ENCODE data around the gene CELSR3.

Gene CELSR3

DNA sequence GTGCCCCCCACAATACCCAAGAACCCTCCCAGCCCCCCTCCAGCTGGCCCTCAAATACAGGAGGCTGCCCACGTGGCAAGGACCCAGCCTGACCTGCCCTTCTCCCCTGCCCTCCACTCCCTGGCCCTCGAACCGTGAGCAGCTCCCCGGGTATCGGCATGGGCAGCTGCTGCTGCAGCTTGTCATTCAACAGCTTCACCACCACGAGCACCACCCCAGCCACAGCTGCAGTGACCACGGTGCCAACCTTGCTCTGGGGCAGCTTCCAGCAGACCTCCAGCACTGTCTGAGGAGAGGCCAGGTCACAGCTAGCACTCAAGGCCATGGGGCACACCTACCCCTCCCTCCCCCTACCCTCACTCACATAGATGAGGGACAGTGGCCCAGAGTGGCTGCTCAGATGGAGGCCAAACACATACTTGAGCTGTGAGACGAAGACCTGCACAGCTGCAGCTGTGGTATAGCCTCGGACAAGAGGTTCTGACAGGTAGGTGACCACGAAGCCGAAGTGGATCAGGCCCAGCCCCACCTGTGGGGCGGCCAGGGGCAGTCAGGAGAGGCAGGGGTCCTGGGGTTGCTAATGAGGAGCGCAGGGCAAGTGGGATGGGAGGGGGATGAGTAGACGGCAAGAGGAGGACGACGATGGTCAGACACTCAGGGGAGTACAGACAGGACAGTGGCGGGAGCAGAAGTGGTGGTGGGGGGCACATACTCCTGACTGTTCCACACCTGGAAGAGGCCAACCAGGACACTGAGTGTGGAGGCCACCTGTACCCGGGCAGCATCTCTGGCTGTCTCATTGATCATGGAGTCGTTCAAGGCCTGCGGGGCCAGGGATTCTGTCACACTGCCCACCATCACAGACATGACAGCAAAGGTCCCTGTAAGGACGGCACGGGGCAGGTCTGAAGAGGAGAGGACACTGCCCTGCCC is 30.9 kb downstream of the CELSR3 start:
- DNase-seq, result no peak

GRCh38 chr3:48630833-48631232 is 31.9 kb downstream of the CELSR3 start:
- no peak for DNase-seq

DNA sequence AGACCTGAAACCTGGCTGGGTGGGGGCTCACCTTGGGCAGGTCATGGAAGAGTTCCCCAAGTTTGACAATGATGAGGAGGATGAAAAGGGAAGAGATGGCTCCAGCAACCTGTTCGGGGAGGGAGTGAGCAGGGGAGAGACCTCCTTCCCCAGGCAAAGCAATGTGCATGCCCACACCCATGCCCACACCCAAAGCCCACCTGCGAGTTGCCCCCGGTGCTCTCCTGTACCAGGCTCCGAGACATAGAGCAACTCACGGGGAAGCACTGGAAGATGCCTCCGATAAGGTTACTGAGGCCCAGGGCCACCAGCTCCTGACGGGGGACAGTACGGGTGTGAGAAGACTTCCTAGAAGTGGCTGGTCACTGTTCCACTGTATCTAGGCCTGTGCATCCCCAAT is 32.3 kb downstream of the CELSR3 start:
- DNase-seq, result no peak

- no peak for DNase-seq
These were observed 32.8 kb downstream of the CELSR3 start for GRCh38 chr3:48629894-48630293.

GRCh38 chr3:48628277-48629017 is 34.2 kb downstream of the CELSR3 start:
- DNase-seq, result no peak

DNA sequence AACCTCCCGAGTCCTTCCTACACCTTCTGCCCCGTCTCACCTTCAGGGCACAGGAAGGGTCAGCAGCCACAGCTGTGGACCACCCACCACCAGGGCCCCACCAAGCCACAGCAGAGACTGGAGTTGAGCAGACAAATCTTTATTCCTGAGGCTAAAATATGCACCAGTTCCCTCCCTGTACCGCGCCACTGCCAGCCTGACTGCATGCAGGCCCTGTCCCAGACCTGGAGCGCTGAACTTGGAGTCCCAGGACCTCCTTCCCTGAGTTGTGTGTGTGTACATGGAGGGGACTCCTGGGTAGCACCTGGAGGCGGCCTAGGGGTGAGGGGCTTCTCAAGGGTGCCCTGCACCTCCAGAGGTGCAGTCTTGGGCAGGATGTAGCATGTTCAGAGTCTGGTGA is 37.1 kb downstream of the CELSR3 start:
- no peak for DNase-seq

GRCh38 chr3:48624767-48625166 is 37.9 kb downstream of the CELSR3 start:
- no peak for DNase-seq

DNA sequence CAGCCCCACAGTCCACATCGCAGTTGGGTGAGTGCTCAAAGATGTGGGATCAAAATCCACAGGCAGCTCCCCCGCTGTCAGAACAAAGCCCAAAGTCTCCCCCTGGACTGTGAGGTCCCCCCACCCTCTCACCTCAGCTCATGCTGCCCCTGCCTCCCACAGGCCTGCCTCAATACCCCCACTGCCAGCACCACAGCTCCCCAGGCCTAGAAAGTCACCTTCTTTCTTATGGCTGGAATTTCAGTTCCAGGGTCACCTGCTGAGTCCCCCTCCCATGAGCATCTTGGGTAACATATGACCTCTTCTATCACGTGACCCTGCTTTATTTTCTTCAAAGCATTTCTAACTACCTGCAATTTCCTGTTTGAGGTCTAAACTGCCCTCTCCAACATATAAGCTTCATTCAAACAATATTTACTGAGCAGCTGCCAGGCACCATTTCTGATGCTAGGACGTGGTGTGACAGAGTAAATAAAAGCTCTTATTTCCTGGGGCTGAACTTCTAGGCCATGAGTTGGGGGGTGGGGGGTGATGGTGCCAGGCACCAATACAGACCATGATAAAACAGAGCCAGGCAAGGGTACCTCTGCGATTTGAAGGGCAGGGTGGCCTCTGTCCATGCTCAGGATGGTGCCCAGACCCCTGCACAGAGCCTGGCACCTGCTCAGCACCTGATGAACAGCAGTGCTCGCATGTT is 38.7 kb downstream of the CELSR3 start:
- DNase-seq, result no peak

- no peak for DNase-seq
These were observed 41.2 kb downstream of the CELSR3 start, which contains the start of gene TMEM89 for GRCh38 chr3:48621461-48621869. TMEM89 (minus strand) TSS chr3:48621769; CDS start chr3:48621756, 13 bp downstream.

- DNase-seq, result no peak
These were observed 42.9 kb downstream of the CELSR3 start for GRCh38 chr3:48619541-48620524.

- no peak for DNase-seq
These were observed 45.1 kb downstream of the CELSR3 start for GRCh38 chr3:48617559-48617958.

- DNase-seq, result no peak
These were observed 48.6 kb downstream of the CELSR3 start for GRCh38 chr3:48614044-48614443.

GRCh38 chr3:48612309-48612708 is 50.4 kb downstream of the CELSR3 start:
- DNase-seq, result no peak

- peak; percentile 93 to 95 for DNase-seq
These were observed 53.3 kb downstream of the CELSR3 start, which contains the start of gene UQCRC1 for GRCh38 chr3:48609088-48610005. UQCRC1 (minus strand) TSS chr3:48609646; CDS start chr3:48609620, 26 bp downstream.

DNA sequence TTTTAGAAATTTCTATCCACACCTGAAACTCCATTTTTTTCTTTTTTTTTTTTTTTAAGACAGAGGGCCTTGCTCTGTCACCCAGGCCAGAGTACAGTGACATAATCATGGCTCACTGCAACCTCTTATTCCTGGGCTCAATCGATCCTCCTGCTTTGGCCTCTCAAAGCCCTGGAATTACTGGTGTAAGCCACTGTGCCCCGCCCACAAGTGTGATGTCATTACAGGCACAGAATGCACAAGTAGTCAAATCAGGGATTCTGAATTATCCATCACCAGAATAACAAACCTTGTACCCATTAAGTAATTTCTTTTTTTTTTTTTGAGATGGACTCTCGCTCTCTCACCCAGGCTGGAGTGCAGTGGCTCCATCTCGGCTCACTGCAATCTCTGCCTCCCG is 55.2 kb downstream of the CELSR3 start:
- no peak for DNase-seq

- DNase-seq, result no peak
These were observed 61.1 kb downstream of the CELSR3 start for GRCh38 chr3:48601622-48601994.

- no peak for DNase-seq
These were observed 61.7 kb downstream of the CELSR3 start for GRCh38 chr3:48600711-48601621.

GRCh38 chr3:48599509-48600285 is 63.0 kb downstream of the CELSR3 start:
- DNase-seq, result no peak

- no peak for DNase-seq
These were observed 63.6 kb downstream of the CELSR3 start for GRCh38 chr3:48599077-48599501.
